Measurements from ENCODE around the gene ANAPC2.

Gene ANAPC2

DNA sequence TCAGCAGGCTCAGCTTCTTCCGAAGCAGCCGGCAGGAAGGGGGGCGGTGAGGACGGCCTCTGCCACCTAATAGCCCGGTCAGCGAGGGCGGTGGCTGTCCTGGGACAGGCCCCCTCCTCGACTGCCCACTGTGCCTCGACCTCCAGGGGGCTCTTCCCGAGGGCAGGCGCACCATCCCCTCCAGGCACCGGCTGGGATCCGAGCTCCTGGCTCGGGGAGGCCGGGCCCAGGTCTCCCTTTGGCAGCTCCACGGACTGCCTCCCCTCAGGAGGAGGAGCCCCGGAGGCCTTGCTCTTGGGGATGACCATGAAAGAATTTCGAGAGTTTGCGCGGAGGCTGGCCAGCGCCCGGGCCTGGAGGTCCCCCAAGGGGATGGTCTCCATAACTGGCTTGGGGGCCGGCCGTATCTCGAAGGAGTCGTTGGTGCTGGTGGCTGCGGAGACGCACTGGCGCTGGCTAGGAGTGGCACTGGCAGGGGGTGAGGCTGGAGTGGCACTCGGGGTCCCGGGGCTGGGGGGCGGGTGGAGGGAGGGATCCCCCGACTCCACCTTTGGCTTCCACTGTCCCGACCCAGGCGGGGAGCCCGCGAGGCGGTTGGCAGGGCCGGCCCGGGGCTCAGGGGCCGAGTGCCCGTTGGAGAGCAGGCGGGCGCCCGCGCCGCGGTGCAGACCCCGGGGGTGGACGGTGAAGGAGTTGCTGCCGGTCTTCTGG, 11.2 kb upstream of the ANAPC2 start:
- peak; percentile 54 for DNase-seq (ENCODE audit: low read depth)
- peak overlapping the region; percentile 57 for H3K4me3 ChIP-seq (ENCODE audit: low read depth, low read length)
- TF ChIP-seq, protein P1, sequence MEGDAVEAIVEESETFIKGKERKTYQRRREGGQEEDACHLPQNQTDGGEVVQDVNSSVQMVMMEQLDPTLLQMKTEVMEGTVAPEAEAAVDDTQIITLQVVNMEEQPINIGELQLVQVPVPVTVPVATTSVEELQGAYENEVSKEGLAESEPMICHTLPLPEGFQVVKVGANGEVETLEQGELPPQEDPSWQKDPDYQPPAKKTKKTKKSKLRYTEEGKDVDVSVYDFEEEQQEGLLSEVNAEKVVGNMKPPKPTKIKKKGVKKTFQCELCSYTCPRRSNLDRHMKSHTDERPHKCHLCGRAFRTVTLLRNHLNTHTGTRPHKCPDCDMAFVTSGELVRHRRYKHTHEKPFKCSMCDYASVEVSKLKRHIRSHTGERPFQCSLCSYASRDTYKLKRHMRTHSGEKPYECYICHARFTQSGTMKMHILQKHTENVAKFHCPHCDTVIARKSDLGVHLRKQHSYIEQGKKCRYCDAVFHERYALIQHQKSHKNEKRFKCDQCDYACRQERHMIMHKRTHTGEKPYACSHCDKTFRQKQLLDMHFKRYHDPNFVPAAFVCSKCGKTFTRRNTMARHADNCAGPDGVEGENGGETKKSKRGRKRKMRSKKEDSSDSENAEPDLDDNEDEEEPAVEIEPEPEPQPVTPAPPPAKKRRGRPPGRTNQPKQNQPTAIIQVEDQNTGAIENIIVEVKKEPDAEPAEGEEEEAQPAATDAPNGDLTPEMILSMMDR (conservative IDR thresholded peaks at IDR 0.05; ENCODE audit: low read depth, low read length) = no peak

DNA sequence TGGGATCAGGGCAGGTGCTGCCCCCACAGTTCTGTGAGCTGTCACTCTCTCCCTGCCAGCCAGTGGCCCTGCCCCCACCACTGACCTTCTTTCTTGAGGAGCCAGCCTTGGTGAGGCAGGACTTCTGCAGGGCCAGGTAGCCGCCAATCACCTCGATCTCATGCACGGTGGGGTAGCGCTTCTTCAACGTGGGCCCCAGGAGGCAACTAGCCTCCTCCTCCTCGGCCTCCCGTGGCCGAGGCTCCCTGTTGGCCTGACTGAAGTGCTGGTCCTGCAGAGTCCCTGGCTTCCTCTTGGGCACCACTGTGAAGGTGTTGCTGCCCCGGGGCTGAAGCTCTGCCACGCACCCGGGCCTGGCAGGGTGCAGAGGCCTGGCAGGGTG, 10.5 kb upstream of the ANAPC2 start:
- H3K4me3 ChIP-seq (ENCODE audit: low read depth, low read length) = peak overlapping the region; percentile 57
- DNase-seq (ENCODE audit: low read depth) = no peak
- TF ChIP-seq, protein P1 (conservative IDR thresholded peaks at IDR 0.05; ENCODE audit: low read depth, low read length) = no peak

DNA sequence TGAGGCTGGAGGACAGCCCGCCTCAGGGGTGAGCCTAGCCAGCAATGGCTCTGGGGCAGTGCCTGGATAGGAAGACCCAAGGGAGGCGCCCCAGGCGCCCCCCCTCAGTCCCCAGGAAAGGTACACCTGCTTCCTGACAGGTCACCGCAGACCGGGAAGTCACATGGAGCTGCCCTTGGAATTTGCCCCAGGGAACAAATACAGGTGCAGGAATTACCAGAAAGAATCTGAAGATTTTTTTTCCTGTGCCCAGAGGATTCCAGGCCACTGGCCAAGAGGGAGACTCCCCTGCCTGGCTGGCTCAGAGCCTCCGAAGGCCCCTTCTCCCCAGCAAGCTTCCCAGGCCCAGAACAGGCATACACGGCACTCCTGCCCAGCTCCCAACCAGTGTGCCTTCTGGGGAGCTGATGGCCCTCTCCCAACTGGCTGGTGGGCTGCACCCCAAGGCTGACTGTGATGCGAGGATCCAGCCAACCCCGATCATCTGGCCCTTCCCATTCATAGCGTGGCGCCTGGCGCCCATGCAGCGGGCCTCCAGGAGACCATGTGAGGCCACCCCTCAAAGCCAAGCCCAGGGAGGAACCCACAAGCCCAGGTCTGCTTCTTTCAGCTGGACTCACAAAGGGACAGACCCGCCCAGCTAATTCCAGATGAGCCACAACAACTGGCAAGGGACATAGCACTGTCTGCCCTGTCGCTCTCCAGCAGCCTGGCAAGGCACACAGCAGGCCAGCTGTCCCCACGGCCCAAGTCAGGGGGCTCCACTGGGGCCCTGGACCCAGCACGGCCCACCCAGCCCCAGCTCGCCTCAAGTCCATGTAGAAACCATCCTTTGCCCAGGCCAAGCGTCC, 9.9 kb upstream of the ANAPC2 start:
- no peak for DNase-seq (ENCODE audit: low read depth)
- no peak overlapping the region for H3K4me3 ChIP-seq (ENCODE audit: low read depth, low read length)
- TF ChIP-seq, protein P1 (conservative IDR thresholded peaks at IDR 0.05; ENCODE audit: low read depth, low read length) = no peak

DNA sequence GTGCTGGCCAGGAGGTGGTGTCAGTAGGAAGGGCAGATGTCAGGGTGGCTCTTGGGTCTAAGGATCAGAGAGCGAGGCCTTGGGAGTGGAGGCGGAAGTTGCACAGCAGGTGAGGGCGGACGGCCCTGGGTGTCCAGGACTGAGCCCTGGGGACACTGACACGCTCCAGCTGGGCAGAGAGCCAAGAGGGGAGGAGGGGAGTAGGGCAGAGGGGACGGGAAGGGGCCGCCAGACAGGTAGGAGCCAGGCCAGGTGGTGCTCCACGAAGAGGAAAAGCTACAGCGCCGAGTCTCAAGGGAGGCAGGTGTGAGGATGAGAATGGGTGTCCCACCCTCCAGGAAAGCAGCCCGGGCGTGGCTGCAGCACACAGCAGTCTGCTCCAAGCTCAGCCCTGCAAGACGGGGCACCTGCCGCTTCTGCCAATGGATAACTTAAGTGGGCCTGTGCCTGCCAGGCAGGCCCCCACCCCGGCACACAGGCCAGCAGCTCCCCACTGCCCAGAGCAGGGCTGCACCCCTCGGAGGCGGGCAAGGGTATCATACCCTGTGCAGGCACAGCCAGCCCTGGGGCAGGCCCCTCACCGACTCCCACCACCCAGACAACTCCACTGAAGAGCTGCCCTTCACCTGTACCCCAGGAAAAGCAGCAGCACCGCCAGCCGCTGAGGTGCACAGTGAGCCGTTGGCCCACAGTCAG, 7.3 kb upstream of the ANAPC2 start:
- no peak for DNase-seq (ENCODE audit: low read depth)
- TF ChIP-seq, protein P1 (conservative IDR thresholded peaks at IDR 0.05; ENCODE audit: low read depth, low read length) = no peak
- H3K4me3 ChIP-seq (ENCODE audit: low read depth, low read length) = no peak overlapping the region

DNA sequence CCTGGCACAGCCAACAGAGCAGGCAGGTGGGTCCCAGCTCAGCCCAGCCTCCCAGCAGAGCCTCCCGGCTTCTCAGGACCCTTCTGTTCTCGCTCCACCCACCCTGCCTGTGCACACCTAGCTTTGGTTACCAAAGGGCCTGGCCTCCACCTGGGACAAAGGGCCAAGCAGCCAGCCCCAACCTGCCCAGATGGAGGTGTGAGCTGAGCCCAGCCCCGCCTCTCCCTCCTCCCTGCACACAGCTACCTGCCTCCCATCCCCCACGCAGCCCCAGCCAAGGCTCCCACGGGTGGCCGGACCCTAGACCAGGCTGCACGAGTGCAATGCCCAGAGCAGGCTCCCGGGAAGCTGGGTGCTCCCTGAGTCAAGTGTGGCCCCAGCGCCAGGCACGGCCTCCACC, 6.5 kb upstream of the ANAPC2 start:
- TF ChIP-seq, protein P1 (conservative IDR thresholded peaks at IDR 0.05; ENCODE audit: low read depth, low read length) = no peak
- H3K4me3 ChIP-seq (ENCODE audit: low read depth, low read length) = no peak overlapping the region
- no peak for DNase-seq (ENCODE audit: low read depth)

DNA sequence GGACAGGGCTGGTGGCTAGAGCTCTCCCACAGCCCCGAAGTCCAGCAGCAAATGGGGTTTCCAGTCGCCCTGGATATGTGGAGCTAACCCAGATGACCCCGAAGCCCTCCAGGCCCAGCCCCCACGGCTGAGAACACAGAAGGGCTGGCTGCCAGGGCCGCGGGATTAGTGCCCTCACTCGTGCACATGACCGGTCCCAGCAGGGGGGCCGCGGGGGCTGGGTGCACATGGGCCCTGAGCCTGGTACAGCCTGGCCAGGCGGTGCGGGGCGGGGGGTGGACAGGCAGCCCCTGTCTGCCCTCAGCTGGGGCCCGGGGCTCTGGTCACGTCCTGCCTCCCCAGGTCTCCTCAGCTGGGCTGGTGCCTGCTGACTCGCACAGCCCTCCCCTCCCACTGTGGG, 6.0 kb upstream of the ANAPC2 start:
- TF ChIP-seq, protein P1 (conservative IDR thresholded peaks at IDR 0.05; ENCODE audit: low read depth, low read length) = no peak
- DNase-seq (ENCODE audit: low read depth) = no peak
- H3K4me3 ChIP-seq (ENCODE audit: low read depth, low read length) = no peak overlapping the region
